Islet precursor cell (in vitro differentiated cells): ENCODE data around the gene PIGBOS1.
A peak's percentile ranks its signal among the peaks of the same experiment; 100 is the strongest.
"Not testable (repeated sequence)": the region's sequence is repeated elsewhere in the genome, so short reads cannot be mapped to it uniquely, and the experiment has no call there.

ENCODE experiments used
- DNase-seq: peaks from one replicate; pipeline ENCODE4 v3.0.0-alpha.2; 2018

The PIGBOS1 gene

GRCh38 chr15:55318588-55319494, at the start of gene PIGBOS1, which contains the start of gene PIGB:
TSS of gene PIGBOS1 (minus strand) at chr15:55319123. CDS start at chr15:55317792, 1,331 bp downstream.
TSS of gene PIGB (plus strand) at chr15:55319222. CDS start at chr15:55319251, 29 bp downstream.
- DNase-seq, result peak; percentile 93

GRCh38 chr15:55366981-55367380, 48.1 kb upstream of the PIGBOS1 start:
- DNase-seq, result no peak

- DNase-seq, result no peak
Measured at GRCh38 chr15:55362641-55363040, 43.7 kb upstream of the PIGBOS1 start.

GRCh38 chr15:55361048-55361447, 42.1 kb upstream of the PIGBOS1 start:
- no peak for DNase-seq

- no peak for DNase-seq
Measured at GRCh38 chr15:55360256-55360655, 41.3 kb upstream of the PIGBOS1 start.

GRCh38 chr15:55358471-55358870, 39.5 kb upstream of the PIGBOS1 start:
- peak; percentile 60 for DNase-seq

- no peak for DNase-seq
Measured at GRCh38 chr15:55357774-55358173, 38.9 kb upstream of the PIGBOS1 start.

- no peak for DNase-seq
Measured at GRCh38 chr15:55356985-55357585, 38.2 kb upstream of the PIGBOS1 start.

GRCh38 chr15:55353025-55353424, 34.1 kb upstream of the PIGBOS1 start:
- no peak for DNase-seq

- no peak for DNase-seq
Measured at GRCh38 chr15:55349282-55349681, 30.4 kb upstream of the PIGBOS1 start.

GRCh38 chr15:55348281-55348778, 29.4 kb upstream of the PIGBOS1 start:
- DNase-seq, result no peak

- peak; percentile 57 for DNase-seq
Measured at GRCh38 chr15:55344206-55344605, 25.3 kb upstream of the PIGBOS1 start.

GRCh38 chr15:55343168-55343567, 24.2 kb upstream of the PIGBOS1 start:
- no peak for DNase-seq

GRCh38 chr15:55337160-55337559, 18.2 kb upstream of the PIGBOS1 start:
- no peak for DNase-seq

GRCh38 chr15:55334997-55335396, 16.1 kb upstream of the PIGBOS1 start:
- no peak for DNase-seq

- DNase-seq, result no peak
Measured at GRCh38 chr15:55334371-55334770, 15.4 kb upstream of the PIGBOS1 start.

- DNase-seq, result no peak
Measured at GRCh38 chr15:55327387-55327786, 8.5 kb upstream of the PIGBOS1 start.

GRCh38 chr15:55322467-55322866, 3.5 kb upstream of the PIGBOS1 start:
- DNase-seq, result no peak

- no peak for DNase-seq
Measured at GRCh38 chr15:55320963-55321362, 2.0 kb upstream of the PIGBOS1 start.

- no peak for DNase-seq
Measured at GRCh38 chr15:55320238-55320550, 1.3 kb upstream of the PIGBOS1 start.

GRCh38 chr15:55319537-55320237, 764 bp upstream of the PIGBOS1 start:
- no peak for DNase-seq

GRCh38 chr15:55302801-55303200, 16.1 kb downstream of the PIGBOS1 start:
- not testable (repeated sequence) for DNase-seq

- no peak for DNase-seq
Measured at GRCh38 chr15:55297315-55297714, 21.6 kb downstream of the PIGBOS1 start.
